ENCODE results near the gene SLC22A3.

DNA sequence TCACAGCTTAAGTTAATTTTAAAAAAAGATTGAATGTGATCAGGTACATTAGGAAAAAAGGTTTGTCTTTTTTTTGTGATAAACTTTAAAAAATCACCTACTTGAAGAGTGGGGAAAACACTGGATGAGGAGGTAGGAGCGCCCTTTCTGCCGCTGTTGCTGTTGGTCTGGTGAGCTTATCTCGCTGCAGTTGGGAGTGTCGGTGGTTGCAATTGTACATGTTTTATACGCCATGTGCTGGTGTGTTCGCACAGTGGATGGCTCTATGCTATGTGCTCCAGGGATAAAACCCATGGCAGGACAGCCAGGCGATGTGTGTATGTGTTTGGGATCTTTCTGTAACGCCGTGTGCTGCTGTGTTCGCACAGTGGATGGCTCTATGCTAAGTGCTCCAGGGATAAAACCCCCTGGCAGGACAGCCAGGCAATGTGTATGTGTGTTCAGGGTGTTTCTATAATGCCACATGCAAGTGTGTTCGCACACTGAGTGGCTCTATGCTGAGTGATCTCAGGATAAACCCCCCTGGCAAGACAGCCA is 1.7 kb downstream of the SLC22A3 start:
- no peak for TF ChIP-seq CTCF (IDR thresholded peaks at IDR 0.05)
- TF ChIP-seq POLR2A (IDR thresholded peaks at IDR 0.05) = no peak

Data from testis (tissue), 2 donors.